ENCODE measurements around the gene CACNA1D.

The CACNA1D gene

DNA sequence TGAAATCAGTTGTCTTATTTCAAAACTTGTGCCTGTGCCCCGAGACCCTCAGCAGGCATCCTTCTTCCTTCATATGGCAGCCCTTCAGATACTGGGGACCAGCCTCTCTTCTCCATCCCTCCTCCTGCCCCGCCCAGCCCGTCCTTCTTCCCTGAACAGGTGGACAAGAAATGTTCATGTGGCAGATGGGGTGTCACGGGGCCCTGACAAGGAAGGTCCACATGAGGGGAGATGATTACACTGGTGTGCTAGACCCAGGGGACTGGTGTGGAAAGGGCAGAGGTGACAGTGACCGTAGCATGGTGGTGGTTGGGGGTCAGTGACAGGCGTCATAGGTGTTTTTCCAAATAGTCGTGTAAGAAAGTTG lies 200.9 kb downstream of the CACNA1D start:
- DNase-seq, result no peak

DNA sequence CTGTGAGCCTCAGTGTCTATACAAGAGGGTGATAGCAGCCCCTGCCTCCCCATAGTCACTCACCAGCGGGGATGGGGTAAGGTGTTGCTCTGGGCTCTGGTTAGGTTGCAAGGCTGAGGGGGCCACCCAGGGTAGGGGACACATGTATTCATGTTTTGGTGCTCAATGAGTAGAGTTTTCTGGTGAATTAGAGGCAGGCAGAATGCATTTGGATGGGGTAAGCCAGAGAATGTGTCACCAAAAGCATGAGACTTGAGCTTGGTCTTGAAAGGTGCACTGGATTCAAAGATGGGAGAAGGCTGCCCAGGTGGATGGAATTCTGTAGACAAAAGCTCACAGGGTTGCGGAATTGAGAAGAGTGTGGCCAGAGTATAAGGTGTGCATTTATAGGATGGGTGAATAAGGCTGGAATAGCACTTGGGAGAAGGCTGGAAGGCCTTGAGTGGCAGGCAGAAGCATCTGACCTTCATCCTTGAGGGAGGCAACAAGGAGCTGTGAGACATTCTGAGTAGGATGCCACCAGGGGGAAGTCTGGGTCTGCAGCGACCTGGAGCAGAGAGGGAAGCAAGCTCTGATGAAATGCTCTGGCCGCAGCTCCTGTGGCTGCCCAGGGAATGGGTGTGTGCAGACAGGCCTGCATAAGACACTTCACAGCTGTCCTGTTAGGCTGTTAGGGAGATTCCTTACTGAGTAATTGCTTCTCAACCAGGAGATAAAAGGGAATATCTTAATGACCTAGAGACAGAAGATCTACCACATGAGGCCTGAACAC lies 202.2 kb downstream of the CACNA1D start:
- DNase-seq, result peak; percentile 25

DNA sequence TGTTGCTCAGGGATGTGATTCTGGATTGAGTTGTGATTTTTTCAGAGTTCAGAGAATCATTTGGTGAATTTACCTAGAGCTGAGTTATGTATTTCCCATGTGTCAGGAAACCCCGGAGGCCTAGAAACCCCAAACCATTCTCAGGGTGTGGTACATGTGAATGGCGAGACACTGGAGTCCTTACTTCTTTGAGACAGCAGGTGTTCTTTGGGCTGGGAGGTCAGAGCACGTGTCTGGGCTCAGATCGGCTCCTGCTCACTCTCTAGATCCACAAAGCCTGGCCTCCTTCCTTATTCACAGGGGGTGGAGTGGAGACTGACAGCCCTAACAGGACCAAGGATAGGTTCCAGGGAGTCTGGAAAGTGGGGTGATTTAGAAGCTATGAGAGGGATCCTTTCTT lies 206.0 kb downstream of the CACNA1D start:
- DNase-seq, result no peak

DNA sequence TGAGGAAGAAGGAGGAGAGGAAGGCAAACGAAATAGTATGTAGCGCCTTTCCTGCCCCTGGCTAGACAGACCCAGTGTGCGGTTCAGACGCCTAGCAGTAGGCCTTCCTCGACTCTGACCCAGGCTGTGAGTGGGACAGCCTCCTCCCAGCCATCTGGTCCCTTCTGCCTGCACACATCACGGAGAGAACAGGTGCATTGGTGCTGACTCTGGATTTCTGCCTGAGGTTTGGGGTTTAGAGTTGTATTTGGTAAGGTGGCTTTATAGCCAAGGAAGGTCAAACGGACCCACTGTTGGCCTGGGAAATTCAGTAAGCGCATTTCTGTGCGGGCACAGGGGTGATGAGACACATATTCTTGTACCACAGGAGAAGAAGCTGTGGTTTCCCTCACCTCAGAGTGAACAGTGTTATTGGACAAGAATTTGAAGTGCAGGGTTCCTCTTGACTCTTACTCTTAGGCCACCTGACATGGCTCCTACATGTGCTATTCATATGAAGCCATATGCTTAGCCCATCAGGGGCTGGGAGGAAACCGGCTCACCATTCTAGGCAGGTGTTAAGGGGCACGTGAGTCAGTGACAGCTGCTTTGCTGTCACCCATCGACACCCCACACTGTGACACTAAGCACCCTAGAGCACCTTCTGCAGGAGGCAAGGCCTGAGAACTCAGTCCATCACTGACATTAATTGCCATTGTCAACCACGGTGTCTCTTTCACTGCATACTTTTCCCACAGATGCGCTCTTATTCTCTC lies 208.5 kb downstream of the CACNA1D start:
- no peak for DNase-seq

DNA sequence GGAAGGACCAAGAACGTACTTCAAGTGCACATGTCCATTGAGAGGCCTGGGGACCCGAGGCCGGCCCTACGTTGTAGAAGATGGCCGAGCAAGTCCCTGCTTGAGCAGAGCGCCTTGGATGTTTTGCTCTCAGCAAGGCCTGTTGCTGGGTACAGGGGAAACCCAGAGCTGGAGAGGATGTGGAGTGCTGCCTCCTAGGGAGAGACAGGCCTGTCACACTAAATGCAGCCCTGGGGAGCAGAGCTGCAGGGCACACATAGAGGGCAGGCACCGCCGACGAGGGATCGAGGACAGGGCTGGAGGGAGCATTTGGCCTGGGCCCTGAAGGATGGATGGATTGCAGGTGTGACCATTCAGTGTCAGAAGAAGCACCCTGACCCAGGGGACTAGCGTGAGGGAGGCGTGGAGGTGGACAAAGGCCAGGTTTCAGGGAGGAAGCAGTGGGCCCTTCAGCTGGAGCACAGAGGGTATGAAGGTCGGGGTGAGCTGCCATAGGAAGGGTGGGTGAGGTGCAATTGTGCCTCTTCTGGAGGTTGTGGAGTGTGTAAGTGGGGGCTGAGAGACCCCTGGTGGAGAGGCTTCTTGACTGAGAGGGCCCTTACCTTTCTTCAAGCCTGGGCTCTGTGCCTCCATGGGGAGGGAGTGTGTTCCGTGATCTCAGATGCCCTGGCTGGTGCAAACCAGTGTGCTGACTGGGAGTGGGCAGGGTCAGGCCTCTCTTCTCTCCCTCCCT lies 209.4 kb downstream of the CACNA1D start:
- no peak for DNase-seq

DNA sequence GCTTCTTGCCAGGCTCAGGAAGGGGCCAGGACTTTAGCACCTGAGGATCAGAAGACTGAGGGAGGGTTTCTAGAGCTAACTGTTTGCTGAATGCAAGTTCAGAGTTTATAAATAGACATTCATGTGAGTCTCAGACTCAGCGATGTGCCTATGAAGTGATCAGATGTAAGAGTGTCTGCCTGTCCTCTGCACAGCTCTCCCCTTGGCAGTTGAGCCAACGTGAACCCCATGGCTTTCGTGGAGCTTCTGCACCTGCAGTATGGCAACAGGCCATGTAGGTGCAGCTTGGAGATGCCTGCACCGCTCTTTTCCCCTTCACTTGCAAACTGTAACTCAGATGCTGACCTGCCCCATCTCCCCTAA lies 209.9 kb downstream of the CACNA1D start:
- no peak for DNase-seq

DNA sequence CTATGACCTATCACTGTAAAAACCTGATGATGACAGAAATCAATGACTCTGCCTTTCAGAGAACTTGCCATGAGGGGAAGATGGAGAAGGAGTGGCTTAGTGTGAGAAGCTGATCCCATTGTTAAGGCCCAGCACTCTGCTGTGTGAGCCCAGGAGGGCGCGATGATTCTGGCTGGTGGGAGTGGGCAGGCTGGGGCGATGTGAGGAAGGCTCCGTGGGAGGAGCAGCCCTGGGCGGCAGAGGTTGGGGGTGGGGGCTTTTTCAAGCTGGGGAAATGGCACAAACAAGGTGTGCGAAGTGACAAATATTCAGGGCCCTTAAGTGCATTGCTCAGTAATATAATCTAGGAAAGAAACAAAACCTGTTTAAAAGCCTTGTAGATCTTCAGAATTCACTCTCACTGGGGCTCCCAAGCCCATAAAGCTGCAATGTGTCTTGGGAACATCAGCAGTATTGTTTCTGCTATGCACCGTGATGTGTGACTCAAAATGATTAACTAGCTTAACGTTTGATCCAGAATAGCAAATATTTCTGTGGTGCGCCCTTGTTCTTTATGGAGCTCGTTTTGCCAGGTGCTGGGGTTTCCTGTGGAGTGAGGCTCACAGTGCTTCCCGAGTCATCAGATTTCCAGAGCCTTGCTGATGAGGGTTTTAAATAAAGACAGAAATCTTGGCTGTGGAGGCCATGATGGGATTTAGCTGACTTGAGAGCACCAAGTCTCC lies 210.8 kb downstream of the CACNA1D start:
- no peak for DNase-seq

DNA sequence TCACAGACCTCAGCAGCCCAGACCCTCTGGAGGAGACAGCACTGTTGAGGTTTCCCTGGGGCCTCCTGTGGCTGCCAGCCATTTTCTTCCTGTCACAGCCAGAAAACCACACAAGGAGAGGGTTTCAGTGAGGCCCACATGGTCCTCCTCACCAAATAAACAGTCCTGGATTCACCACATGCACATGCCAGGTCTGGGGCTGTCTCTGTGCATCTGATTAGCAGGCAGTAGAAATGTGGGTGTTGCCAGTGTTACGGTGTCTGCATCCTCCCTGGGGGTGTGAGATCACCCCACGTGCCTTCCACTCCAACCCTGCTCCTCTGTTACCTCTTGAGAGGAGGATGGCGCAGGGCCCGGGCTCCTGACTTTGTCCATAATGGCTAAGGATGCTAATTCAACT lies 211.4 kb downstream of the CACNA1D start:
- peak; percentile 38 for DNase-seq

DNA sequence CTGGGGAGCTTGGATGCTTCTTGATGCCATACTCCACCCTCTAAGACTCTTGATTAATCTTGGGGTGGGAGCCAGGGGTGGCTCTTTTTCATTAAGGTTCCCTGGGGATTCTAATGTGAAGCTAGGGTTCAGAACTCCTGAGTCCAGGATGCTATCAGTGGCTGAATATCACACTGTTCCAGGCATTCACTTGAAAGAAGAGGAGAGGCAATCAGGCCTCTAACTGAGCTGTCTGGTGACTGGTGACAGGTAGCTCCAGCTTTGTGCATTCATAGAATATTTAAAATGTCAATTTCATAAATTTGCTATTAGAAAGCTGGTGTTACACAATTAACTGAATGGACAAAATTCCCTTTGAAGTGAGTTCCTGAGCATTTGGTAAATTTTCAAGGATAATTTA lies 212.8 kb downstream of the CACNA1D start:
- no peak for DNase-seq

DNA sequence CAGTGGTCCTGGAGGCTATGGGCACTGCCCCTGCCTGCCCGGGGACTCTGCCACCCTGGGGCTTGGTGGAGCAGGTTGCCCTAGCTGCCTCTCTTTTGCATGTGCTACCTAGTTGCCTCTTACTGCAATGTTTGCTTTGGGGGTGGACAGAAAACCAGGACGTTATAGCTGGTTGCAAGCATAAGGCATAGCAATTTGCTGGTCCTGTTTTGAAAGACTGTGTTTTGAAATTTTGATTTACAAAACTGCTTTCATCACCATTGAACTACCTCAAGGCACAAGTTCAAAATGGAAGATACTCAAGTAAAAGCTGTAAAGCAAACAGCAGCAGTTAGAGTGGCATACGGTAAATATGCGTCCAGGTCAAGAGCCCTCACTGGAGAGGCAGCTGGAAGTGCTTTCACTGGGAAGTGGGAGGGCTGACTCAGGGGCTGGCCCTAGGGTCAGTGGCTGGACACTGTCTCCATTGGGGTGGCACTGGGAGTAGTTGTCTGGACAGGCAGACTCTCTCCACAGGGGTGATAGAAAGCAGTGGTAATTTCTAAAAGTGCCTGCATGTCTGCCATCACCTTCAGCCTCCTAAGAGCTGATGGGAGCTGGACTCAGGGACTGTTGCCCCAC lies 213.7 kb downstream of the CACNA1D start:
- DNase-seq, result no peak

DNA sequence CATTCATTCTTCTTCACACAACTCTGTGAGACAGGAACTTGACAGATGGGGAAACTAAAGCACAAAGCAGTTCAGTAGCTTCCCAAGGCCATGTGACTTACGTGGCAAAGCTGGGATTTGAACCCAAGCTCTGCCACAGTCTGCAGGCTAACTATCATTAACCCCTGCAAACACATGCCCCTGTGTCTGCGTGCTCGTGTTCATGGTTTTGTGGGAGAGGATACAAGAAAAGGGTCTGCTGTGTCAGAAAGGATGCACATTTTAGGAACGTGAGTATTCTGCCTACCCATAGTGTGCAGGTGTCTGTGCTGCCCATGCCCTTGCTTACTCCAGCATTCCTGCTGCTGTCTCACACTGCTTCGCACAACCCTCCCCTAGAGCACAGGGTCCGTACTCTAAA lies 214.8 kb downstream of the CACNA1D start:
- no peak for DNase-seq

DNA sequence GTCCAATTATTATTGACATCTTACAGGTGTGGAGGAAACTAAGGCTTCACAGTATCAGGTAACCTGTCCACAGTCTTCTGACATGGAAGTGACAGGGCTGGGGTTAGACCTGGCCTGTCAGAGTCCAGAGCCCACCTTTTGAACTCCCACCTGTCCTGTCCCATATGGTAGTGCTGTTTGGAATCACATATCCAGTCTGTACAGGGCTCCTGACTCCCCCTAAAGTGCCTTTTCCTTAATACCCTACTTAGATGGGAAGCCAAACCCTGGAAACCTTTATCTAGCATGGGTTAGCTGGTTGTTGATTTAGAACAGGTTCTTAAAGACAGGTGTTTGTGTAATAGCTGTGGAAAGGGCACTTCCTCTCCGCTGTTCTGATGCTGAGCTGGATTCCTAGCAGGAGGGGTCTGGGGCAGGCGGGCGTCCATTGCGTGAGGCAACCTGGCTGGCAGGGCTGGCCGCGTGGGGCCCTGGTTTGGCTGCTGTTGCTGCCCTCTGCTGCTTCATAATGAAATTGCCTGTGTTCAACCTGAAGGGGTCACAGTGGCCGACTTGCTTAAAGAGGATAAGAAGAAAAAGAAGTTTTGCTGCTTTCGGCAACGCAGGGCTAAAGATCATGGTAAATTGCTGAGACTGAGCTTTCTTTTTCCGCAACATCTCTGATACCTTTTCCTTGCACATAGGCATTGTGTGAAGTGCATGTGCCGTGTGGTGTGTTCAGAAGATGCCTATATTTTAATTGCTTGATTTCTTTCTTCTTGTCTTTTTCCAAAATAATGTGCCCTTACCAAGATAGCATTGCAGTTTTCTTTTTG lies 215.7 kb downstream of the CACNA1D start:
- peak; percentile 88 for DNase-seq

DNA sequence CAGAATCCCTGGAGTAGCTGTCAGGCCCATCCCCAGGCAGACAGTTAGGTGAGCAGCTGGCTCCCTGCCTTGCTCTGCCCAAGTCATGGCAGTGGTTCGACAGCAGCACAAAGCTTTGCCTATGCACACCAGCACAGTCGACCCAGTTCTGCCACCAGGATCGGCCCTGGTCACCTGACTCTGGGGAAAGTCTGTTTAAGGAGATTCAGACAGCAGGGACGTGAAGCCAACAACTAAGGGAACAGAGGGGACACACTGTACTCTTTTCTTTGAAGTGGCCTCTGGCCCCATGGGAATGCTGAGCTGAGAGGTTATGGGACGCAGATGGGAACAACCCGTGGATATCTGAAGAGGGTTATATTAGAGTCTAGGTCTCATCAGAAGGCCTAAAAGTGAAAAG lies 217.0 kb downstream of the CACNA1D start:
- no peak for DNase-seq

DNA sequence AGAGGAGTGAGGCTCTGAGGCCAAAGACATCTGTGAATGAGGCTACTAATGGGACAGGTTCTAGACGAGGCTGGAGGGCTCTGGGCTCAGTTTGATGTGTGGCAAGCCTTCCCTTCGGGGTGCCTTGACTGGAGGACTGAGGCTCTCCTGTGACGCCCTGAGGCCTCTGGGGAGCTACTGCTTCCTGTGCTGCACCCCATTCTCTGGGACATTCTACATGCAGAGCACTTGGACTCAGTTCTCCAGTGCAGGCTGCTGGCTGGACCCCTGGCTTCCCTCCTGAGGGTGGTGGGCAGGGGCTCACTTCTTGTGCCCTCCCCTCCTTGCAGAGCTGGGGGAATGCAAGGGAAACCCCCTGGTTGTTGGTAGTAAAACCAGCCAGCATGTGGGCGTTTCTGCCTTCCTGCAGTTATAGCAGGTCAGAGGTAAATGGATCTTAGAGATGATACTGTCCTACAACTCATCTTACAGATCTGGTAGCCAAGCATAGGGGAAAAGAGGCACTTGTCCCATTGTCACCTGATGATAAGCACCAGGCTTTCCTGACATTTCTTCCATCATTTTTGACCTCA lies 218.5 kb downstream of the CACNA1D start:
- no peak for DNase-seq

DNA sequence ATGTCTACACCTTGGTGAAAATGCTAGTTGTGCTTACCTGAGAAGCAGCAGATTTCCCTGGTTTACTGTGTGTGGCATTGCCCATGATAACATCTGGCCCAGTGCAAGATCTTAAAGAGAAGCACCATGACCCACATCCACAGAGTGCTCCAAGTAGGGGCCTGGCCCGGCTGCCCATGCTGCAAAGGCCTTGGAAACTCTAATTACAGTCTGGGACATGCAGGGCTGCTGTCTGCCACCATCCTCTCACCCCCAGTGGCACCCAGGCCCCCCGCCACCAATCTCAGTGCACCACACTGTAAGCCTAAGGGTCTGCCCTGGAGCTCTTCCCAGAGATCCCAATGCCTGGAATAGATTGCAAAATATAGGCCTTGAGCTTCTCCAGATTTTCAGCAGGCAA lies 219.2 kb downstream of the CACNA1D start:
- DNase-seq, result no peak

DNA sequence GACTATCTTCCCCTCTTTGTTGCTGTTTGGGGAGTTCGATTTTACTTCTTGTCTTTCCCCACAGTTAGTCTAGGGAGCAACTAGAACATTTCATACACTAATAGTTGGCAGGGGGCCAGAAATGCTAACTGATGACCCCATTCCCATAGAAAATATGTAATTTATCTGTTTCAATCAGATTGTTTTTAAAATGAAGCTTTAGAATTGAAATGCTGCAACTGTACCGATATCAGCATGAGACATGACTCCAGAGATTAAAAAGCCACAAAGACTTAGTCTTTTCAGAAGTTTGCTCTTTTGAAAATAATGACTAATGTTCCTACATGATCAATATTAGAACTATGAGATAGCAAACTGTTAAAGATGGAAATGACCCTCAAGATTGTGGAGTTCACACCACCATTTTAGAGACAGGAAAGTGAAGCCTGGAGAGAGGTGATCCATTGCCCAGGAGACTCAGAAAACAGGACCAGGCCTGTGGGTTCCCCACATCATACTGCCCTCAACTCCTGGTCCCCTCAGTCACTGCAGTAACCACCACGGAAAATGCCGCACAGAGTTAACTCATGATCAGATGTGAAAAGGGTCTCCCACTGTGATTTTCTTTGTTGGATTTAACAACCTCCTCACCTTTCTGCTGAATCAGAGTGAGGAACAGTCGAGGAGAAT lies 221.5 kb downstream of the CACNA1D start:
- DNase-seq, result peak; percentile 70

DNA sequence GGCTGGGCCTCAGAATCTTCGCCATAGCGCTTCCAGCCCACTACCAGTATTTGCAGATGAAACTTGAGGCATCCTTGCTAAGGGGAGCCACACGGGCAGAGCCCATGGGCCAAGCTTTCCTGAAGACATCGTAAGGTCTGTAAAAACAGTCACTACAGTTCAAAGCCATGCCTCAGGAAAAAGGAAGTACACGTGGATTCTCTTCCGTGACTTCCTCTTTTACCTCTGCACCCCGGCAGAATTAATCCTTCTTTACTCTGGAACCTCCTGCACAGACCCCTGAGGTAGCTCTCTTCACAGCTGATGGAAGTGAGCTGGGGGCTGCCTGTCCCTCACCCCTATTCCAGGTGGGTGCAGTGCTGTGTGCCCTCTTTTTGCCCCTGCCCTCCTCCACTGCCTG lies 222.6 kb downstream of the CACNA1D start:
- DNase-seq, result peak; percentile 54

DNA sequence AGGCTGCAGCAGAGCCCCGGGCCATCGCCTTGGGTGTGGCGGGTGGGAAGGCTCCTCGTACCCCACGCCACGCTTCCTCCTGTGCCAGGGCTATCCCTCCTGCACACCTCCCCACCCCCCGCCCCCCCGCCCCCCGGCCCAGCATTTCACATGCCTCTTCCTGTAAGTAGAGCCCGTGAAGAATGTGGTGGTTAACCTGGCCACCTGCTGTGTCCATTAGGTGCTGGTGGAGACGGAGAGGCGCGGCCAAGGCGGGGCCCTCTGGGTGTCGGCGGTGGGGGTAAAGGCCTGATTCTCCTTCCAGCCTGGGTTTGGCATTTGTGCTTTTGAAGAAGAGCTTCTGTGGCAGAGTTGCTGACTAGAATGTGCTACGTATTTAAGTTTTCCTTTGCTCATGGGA lies 224.1 kb downstream of the CACNA1D start:
- DNase-seq, result no peak

DNA sequence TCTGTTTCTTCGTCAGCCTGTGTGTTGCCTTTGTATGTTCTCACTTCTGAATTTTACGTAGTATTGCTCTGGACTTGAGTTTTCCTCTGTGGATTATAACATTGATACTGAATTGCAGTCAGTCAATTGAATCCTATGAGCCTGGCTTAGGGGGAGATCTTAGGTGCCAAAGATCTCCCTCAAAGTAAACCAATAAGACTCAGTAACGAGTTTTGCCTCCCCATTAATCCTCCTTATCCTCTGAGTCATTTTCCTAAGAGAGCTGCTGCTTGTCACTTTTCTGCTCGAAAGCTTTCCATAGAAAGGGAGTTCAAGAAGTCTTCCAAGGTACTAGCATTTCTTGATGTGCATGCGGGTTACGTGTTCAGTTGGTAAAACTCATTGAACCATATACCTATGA lies 225.4 kb downstream of the CACNA1D start:
- no peak for DNase-seq

DNA sequence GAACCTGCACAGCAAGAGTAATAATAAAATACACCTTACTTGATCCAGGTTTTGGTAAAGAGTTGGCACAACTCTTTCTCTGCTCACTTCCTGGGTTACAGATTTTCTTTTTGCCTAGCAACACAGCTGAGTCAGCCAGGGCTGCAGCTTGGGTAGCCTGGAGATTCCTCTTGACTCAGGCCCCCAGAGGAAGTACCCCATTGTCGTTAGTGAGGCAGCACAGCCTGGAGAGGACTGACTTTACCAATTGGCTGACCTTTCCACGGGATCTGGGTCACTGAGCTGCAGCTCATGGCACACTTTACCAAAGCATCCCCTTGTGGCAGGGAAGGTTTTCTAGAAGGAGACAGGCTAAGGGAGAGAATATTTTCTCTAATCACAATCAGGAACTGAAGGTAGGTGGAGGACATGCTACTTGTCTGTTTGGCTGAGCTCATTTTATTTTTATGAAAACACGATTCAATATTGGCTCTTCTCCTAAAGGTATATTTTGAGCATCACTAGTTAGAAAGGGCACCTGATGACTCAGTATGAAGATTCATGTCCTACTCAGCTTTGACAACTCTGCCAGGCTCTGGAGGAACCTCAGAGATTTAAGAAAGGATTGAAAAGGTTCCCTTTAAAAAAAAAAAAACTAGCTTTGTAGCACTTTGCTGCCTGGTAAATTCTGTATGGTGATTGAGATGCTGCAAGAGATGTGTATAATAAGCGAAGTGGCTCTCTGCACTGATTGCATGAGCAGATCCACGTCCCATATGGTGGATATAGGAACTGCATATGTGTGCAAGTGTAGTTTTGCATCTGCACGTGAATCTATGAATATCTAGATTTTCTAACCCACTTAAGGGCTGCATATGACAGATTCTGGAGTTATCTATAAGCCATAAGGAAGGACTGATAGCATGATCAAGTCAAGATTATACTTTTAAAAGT lies 227.0 kb downstream of the CACNA1D start:
- DNase-seq, result peak; percentile 26
